Measurements from ENCODE around the gene SPRYD3.
"Not testable (repeated sequence)": the region's sequence is repeated elsewhere in the genome, so short reads cannot be mapped to it uniquely, and the experiment has no call there.

The SPRYD3 gene

DNA sequence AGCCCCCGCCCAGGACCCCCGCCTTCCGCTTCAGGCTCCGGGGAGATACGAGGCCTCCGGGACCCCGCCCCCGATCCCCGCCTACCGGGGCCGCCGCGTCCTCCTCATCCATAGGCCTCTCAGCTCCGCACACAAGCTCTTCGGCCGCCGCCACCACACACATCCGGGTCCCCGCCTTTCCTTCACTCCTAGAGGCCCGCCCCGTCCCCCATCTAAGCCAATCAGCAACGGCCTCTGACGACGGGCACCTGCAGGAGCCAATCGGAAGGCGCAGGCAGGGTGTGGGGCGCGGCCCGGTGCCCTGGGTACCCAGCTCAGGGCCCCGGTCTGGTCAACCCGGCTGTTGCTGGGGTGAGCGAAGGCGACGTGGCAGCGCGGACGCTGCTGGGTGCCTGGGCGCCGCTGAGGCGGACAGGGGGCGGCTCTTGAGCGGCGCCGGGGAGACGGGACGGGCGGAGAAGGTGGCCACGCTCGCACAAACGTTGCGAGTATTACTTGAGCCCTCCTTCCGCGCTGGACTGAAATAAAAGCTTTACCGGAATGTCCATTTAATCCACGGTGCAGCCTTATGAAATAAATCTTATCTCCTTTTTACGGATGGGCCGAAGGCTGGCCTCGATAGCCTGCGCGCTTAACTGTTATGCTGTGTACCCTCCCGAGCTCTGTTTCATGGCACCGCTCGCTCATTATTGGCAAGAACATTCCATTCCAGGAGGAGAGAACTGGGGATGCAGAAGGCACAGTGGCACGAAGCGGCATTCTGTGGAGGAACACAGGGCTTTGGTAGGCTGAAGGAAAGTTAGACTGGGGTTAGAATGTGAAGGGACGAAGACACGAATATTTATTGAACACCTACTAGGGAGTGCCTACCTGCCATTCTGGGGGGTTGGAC lies at the start of gene SPRYD3:
Gene SPRYD3, minus strand, starts transcription at position 165 of the 892 bp plus-strand sequence. Its CDS starts 57 bp downstream, at position 108.
- peak within 1 kb of the TSS; percentile 92 for H3K27ac Mint-ChIP-seq
- H3K27me3 Mint-ChIP-seq = no peaks in the 10 kb centered on the region
- H3K4me3 Mint-ChIP-seq = peak within 1 kb of the TSS; percentile 93
- H3K36me3 Mint-ChIP-seq = no peaks in the 10 kb centered on the region
- no peaks in the 10 kb centered on the region for H3K9me3 Mint-ChIP-seq (ENCODE audit: low read depth)
- H3K4me1 Mint-ChIP-seq (ENCODE audit: low read depth) = peaks cover 44% of the 10 kb centered on the region

DNA sequence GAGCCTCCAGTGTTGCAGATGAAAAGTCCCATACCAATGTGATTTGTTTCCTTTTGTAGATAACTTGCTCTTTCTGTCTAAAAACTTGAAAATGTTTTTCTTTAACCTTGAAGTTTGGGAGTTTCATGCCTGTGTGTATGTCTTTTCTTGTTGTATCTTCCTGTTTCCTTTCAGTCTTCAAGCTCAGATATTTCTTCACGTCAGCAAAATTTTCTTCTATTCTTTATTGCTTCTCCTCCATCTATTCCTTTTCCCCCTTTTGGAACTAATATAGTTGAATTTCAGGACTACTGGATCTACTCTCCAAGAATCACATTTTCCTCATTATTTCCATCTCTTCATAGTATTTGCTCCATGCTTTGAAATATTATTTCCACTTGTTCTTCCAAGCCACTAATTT lies 48.0 kb upstream of the SPRYD3 start:
- Mint-ChIP-seq H3K36me3 (no peaks in the 10 kb centered on the region), H3K27ac (no peak overlapping the region), H3K4me1 (ENCODE audit: low read depth) (no peaks in the 10 kb centered on the region), H3K27me3 (no peaks in the 10 kb centered on the region), H3K9me3 (ENCODE audit: low read depth) (no peaks in the 10 kb centered on the region), H3K4me3 (no peak overlapping the region)

GRCh38 chr12:53124352-53124723 lies 45.1 kb upstream of the SPRYD3 start:
- no peak overlapping the region for H3K4me3 Mint-ChIP-seq

GRCh38 chr12:53123578-53124351 lies 44.6 kb upstream of the SPRYD3 start:
- Mint-ChIP-seq H3K27me3 (no peaks in the 10 kb centered on the region), H3K4me3 (no peak overlapping the region), H3K36me3 (no peaks in the 10 kb centered on the region), H3K27ac (no peak overlapping the region), H3K4me1 (ENCODE audit: low read depth) (no peaks in the 10 kb centered on the region), H3K9me3 (ENCODE audit: low read depth) (no peaks in the 10 kb centered on the region)

More at GRCh38 chr12:53124352-53124723, 45.1 kb upstream of the SPRYD3 start:
- no peaks in the 10 kb centered on the region for H3K9me3 Mint-ChIP-seq (ENCODE audit: low read depth)
- H3K27me3 Mint-ChIP-seq = no peaks in the 10 kb centered on the region
- H3K4me1 Mint-ChIP-seq (ENCODE audit: low read depth) = no peaks in the 10 kb centered on the region
- H3K36me3 Mint-ChIP-seq = no peaks in the 10 kb centered on the region
- no peak overlapping the region for H3K27ac Mint-ChIP-seq

- Mint-ChIP-seq H3K4me3 (no peak overlapping the region), H3K9me3 (ENCODE audit: low read depth) (no peaks in the 10 kb centered on the region), H3K27me3 (no peaks in the 10 kb centered on the region), H3K27ac (no peak overlapping the region), H3K4me1 (ENCODE audit: low read depth) (no peaks in the 10 kb centered on the region), H3K36me3 (no peaks in the 10 kb centered on the region)
These were observed 43.8 kb upstream of the SPRYD3 start for GRCh38 chr12:53122961-53123468.

DNA sequence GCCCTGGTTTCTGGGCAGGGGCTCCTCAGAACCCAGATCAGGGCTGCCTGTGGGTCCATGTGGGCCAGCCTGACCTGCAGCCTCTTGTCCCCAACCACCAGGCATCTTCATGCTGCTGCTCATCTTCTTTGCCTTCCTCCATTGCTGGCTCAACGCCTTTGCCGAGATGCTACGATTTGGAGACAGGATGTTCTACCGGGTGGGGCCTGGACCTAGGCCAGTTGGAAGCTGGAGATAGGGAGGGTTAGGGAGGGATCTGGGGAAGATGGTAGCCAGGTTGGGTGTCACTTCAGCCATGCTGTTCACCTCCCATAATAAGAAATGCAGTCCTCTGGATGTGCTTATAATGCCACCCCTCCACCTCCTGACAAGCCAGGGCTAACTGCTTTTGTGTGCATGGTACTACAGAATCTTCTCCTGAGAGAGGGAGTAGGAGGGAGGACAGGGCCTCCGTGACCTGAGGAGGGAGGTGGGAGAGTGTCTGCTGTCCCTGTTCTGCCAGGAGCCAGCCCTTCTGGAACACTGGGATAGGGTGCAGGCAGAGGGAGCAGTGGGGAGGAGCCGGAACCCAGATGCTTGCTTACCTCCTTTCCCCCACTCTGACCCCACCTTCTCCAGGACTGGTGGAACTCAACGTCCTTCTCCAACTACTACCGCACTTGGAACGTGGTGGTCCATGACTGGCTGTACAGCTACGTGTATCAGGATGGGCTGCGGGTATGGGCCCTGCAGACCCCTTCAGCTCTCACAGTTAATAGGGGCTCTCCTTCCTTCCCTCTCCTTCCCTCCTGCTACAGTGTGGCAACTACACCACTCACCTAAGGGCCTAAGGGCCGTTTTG lies 41.7 kb upstream of the SPRYD3 start:
- Mint-ChIP-seq H3K27me3 (no peaks in the 10 kb centered on the region), H3K9me3 (ENCODE audit: low read depth) (no peaks in the 10 kb centered on the region), H3K27ac (no peak overlapping the region), H3K4me3 (no peak overlapping the region), H3K36me3 (no peaks in the 10 kb centered on the region), H3K4me1 (ENCODE audit: low read depth) (no peaks in the 10 kb centered on the region)

DNA sequence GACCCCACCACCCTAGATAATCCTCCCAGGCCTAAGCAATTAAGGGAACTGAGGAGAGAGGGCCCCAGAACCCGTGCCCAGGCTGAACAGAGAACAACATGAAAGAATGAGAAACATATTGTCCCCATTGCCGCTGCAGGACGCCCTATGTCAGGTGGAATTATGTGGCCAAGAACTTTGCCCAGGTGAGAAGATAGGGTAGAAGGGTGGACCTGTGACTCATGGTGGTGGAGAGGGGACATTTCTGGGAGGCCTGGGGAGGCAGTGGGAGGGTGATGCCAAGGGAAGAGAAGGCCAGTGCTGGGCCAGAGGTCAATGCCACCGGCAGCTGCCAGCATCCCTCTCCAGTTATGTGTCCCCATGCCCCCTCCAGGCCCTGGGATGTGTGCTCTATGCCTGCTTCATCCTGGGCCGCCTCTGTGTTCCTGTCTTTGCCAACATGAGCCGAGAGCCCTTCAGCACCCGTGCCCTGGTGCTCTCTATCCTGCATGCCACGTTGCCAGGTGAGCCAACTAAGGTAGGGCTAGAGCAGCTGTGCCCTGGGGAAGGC lies 39.6 kb upstream of the SPRYD3 start:
- H3K9me3 Mint-ChIP-seq (ENCODE audit: low read depth) = no peaks in the 10 kb centered on the region

DNA sequence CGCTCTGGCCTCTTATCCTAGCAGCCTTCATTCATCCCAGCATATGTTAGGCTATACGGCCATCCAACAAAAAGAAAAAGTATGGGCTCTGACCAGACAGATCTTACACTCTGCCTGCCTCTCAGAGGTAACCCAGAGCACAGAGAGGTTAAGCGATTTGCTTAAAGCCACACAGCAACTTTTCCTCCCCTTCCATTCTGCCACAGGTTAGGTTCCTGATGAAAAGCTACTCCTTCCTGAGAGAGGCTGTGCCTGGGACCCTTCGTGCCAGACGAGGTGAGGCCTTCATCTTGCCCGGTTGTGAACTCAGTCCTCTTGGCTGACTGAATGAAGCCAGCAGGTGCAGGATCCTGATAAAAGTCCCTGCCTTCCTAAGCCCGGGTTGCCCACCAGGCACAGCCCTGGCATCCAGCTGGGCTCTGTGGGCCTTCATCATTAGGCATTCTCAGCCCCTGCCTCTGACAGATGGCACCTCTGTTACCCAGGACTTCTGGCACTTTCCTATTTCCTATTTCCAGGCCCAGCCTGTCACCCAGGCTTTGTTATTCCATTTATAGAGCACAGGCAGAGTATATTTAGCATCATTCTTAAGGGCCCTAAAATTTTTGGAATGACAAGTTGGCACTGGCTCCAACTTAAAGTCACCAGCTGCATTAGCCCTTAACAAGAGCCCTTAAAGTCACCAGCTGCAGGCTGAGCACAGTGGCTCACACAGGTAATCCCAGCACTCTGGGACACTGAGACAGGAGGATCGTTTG lies 36.9 kb upstream of the SPRYD3 start:
- H3K36me3 Mint-ChIP-seq = no peaks in the 10 kb centered on the region
- no peaks in the 10 kb centered on the region for H3K9me3 Mint-ChIP-seq (ENCODE audit: low read depth)
- H3K27me3 Mint-ChIP-seq = no peaks in the 10 kb centered on the region
- no peak overlapping the region for H3K27ac Mint-ChIP-seq
- H3K4me1 Mint-ChIP-seq (ENCODE audit: low read depth) = no peaks in the 10 kb centered on the region
- H3K4me3 Mint-ChIP-seq = no peak overlapping the region

More for the DNA sequence above, 39.6 kb upstream of the SPRYD3 start:
- Mint-ChIP-seq H3K36me3 (no peaks in the 10 kb centered on the region), H3K27ac (no peak overlapping the region), H3K4me1 (ENCODE audit: low read depth) (no peaks in the 10 kb centered on the region), H3K4me3 (no peak overlapping the region), H3K27me3 (no peaks in the 10 kb centered on the region)

GRCh38 chr12:53115112-53115890 lies 36.1 kb upstream of the SPRYD3 start:
- Mint-ChIP-seq H3K4me3 (no peak overlapping the region), H3K4me1 (ENCODE audit: low read depth) (no peaks in the 10 kb centered on the region), H3K9me3 (ENCODE audit: low read depth) (no peaks in the 10 kb centered on the region), H3K36me3 (no peaks in the 10 kb centered on the region), H3K27ac (no peak overlapping the region), H3K27me3 (no peaks in the 10 kb centered on the region)

GRCh38 chr12:53113951-53114350 lies 34.8 kb upstream of the SPRYD3 start:
- no peaks in the 10 kb centered on the region for H3K9me3 Mint-ChIP-seq (ENCODE audit: low read depth)
- H3K27ac Mint-ChIP-seq = no peak overlapping the region
- no peaks in the 10 kb centered on the region for H3K27me3 Mint-ChIP-seq
- H3K36me3 Mint-ChIP-seq = no peaks in the 10 kb centered on the region
- no peaks in the 10 kb centered on the region for H3K4me1 Mint-ChIP-seq (ENCODE audit: low read depth)
- H3K4me3 Mint-ChIP-seq = no peak overlapping the region

DNA sequence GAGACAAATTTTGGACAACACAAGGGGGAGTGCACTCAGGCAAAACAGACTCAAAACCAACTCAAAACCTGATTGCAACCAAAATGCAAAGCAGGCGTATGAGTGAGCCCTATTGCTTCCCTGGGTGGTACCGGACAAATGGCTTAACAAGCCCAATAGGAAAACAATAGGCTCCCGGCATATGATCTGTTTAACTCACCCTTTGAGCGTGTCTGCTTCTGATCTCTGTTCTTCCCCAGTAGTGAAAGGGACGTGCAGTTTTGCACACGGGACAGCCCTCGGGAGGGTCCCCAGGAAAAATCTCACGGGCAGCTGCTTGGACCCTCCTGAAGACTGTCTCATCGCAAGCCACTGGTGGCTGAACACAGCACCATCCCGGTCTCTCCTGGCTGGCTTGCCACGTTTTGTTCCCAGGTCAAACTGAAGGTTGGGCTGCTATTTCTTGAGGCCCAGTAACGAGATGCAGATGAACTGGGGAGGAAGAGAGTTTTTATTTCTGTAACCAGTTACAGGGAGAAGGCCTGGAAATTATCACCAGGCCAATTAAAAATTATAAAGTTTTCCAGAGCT lies 34.0 kb upstream of the SPRYD3 start:
- Mint-ChIP-seq H3K4me3 (no peak overlapping the region), H3K4me1 (ENCODE audit: low read depth) (no peaks in the 10 kb centered on the region), H3K36me3 (no peaks in the 10 kb centered on the region), H3K27ac (no peak overlapping the region), H3K27me3 (no peaks in the 10 kb centered on the region), H3K9me3 (ENCODE audit: low read depth) (no peaks in the 10 kb centered on the region)

GRCh38 chr12:53112431-53112830 lies 33.2 kb upstream of the SPRYD3 start:
- H3K4me3 Mint-ChIP-seq, H3K27ac Mint-ChIP-seq: not testable (repeated sequence)

GRCh38 chr12:53107122-53107521 lies 27.9 kb upstream of the SPRYD3 start:
- no peaks in the 10 kb centered on the region for H3K36me3 Mint-ChIP-seq
- H3K27me3 Mint-ChIP-seq = no peaks in the 10 kb centered on the region
- no peak overlapping the region for H3K4me3 Mint-ChIP-seq
- no peak overlapping the region for H3K27ac Mint-ChIP-seq
- H3K9me3 Mint-ChIP-seq (ENCODE audit: low read depth) = no peaks in the 10 kb centered on the region
- H3K4me1 Mint-ChIP-seq (ENCODE audit: low read depth) = peaks cover 30% of the 10 kb centered on the region

More at GRCh38 chr12:53112431-53112830, 33.2 kb upstream of the SPRYD3 start:
- H3K36me3 Mint-ChIP-seq; H3K9me3 Mint-ChIP-seq (ENCODE audit: low read depth); H3K27me3 Mint-ChIP-seq; H3K4me1 Mint-ChIP-seq (ENCODE audit: low read depth): not testable (repeated sequence)

All from activated naive CD8-positive, alpha-beta T cell (primary cell).